ENCODE results near the gene CYFIP2. TPM values are rescaled to one million over a fixed set of nuclear protein-coding genes. Genes with fewer than 3 reads are reported as not detected.

Gene CYFIP2
- total and polyA plus RNA-seq, 2 of the 8 experiments (the other 6 are each of a cell fraction or from before 2014, with no cell fraction given): 45.1 to 80.6 TPM

DNA sequence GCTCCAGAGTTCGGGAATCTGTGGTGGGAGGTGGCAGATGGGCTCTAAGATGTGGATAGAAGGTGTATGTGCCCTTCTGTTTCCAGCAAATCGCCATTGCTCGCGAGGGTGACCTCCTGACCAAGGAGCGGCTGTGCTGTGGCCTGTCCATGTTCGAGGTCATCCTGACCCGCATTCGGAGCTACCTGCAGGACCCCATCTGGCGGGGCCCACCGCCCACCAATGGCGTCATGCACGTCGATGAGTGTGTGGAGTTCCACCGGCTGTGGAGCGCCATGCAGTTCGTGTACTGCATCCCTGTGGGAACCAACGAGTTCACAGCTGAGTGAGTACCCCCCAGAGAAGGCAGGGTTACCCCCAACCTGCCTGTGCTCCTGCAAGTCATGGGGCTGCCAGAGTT lies 123.2 kb downstream of the CYFIP2 start:
- WGBS, 2 experiments (ENCODE audit: extremely low coverage in 1 of 2, insufficient coverage in 1 of 2, insufficient read length in 1 of 2, insufficient replicate concordance in 2 of 2, low coverage in 1 of 2, low lambda C conversion rate in 2 of 2, missing lambda C conversion rate in 1 of 2): 97% methylated on average over 16 of the region's 17 CpGs; no CpG with 5 or more reads in 1 of the 2 experiments
- peaks cover 0 to 10% (median 3%) of the 10 kb centered on the region in 4 experiments; a peak in 1 of 8 replicates for H3K36me3 ChIP-seq (ENCODE audit: control insufficient read depth in 2 of 4, insufficient read depth in 4 of 4, low read length in 3 of 4)
- POLR2A ChIA-PET (ENCODE audit: partially characterized antibody): no interaction called here

More for the DNA sequence above, 123.2 kb downstream of the CYFIP2 start:
- TF ChIP-seq CHD1 (IDR thresholded peaks at IDR 0.05; ENCODE audit: low read depth, low read length): no peak
- TF ChIP-seq TAF1 (IDR thresholded peaks at IDR 0.05; ENCODE audit: low read depth, low read length): no peak
- no peak for TF ChIP-seq ASH2L (IDR thresholded peaks at IDR 0.05; ENCODE audit: low read length)
- TF ChIP-seq SRF (IDR thresholded peaks at IDR 0.05; ENCODE audit: low read depth, low read length): no peak
- no peak for TF ChIP-seq SIRT6 (IDR thresholded peaks at IDR 0.05; ENCODE audit: low read length)
- no peak for TF ChIP-seq NANOG (IDR thresholded peaks at IDR 0.05; ENCODE audit: insufficient read depth, low read depth, low read length, poor library complexity, severe bottlenecking)
- no peak for TF ChIP-seq BACH1 (IDR thresholded peaks at IDR 0.05; ENCODE audit: low read length)
- no peak for TF ChIP-seq BCL11A (IDR thresholded peaks at IDR 0.05; ENCODE audit: low read depth in 2 of 2, low read length in 2 of 2)
- no peak for TF ChIP-seq ZNF274 (IDR thresholded peaks at IDR 0.05; ENCODE audit: borderline replicate concordance, extremely low read depth, low read length)
- TF ChIP-seq YY1 (IDR thresholded peaks at IDR 0.05; ENCODE audit: low read depth, low read length): no peak
- TF ChIP-seq KDM4A (IDR thresholded peaks at IDR 0.05; ENCODE audit: low read depth, low read length, severe bottlenecking): no peak
- no peak for TF ChIP-seq SP1 (IDR thresholded peaks at IDR 0.05; ENCODE audit: low read depth, low read length)
- TF ChIP-seq, protein P1, sequence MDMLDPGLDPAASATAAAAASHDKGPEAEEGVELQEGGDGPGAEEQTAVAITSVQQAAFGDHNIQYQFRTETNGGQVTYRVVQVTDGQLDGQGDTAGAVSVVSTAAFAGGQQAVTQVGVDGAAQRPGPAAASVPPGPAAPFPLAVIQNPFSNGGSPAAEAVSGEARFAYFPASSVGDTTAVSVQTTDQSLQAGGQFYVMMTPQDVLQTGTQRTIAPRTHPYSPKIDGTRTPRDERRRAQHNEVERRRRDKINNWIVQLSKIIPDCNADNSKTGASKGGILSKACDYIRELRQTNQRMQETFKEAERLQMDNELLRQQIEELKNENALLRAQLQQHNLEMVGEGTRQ (IDR thresholded peaks at IDR 0.05; ENCODE audit: low read length): no peak
- TF ChIP-seq CBX8 (IDR thresholded peaks at IDR 0.05; ENCODE audit: borderline replicate concordance, low read depth, low read length): no peak
- DNase-seq (ENCODE audit: low read depth in 1 of 2, low spot score in 2 of 2): no peak
- Histone ChIP-seq H3K9me3 (ENCODE audit: insufficient read depth in 2 of 2, low read depth in 1 of 2, low read length in 1 of 2) (no peaks in the 10 kb centered on the region), H2BK15ac (ENCODE audit: low read length) (no peak overlapping the region), H4K91ac (replicated peaks; ENCODE audit: insufficient read length, low read length) (no peak overlapping the region), H2BK120ac (replicated peaks; ENCODE audit: low read depth, low read length) (no peak overlapping the region), H3K27ac (ENCODE audit: low read depth, low read length) (no peak overlapping the region), H3K56ac (replicated peaks; ENCODE audit: insufficient read length, low read depth, low read length) (no peak overlapping the region), H3K79me1 (ENCODE audit: low read depth, low read length) (no peaks in the 10 kb centered on the region), H3K14ac (ENCODE audit: insufficient read length) (no peak overlapping the region), H3K23me2 (ENCODE audit: low read depth, low read length) (0 out of 2 replicates have a peak, but pooled peaks cover 1% of the 10 kb centered on the region), H2AK5ac (ENCODE audit: low read depth, low read length) (no peak overlapping the region), H2BK5ac (ENCODE audit: low read depth, low read length) (no peak overlapping the region; the same call in 1 of the 2 replicates), H2BK12ac (ENCODE audit: low read depth, low read length) (no peak overlapping the region), H3K23ac (ENCODE audit: insufficient read length) (no peak overlapping the region), H3K4ac (replicated peaks; ENCODE audit: insufficient read length, low read depth, low read length) (no peak overlapping the region), H3K4me1 (replicated peaks in 1 of 4; ENCODE audit: control insufficient read depth in 3 of 4, insufficient read depth in 4 of 4, low read length in 3 of 4) (peaks cover 0 to 8% (median 0%) of the 10 kb centered on the region in 4 experiments; a peak in 3 of 7 replicates), H2AFZ (ENCODE audit: low read length) (no peak overlapping the region), H2BK20ac (ENCODE audit: low read length) (no peak overlapping the region), H4K20me1 (replicated peaks in 1 of 2; ENCODE audit: control insufficient read depth in 1 of 2, insufficient read depth in 2 of 2, low read length in 2 of 2) (no peaks in the 10 kb centered on the region), H4K5ac (ENCODE audit: insufficient read length, low read depth, low read length) (no peak overlapping the region), H3K79me2 (ENCODE audit: control insufficient read depth in 1 of 2, insufficient read depth in 2 of 2, low read length in 2 of 2) (no peaks in the 10 kb centered on the region), H3K4me2 (ENCODE audit: insufficient read depth in 1 of 2, low read depth in 2 of 2, low read length in 2 of 2) (no peak overlapping the region), H3K4me3 (ENCODE audit: extremely low read depth in 1 of 4, insufficient read depth in 2 of 4, low read depth in 3 of 4, low read length in 4 of 4) (no peak overlapping the region), H3K18ac (ENCODE audit: extremely low read depth, low read length) (no peak overlapping the region), H4K8ac (ENCODE audit: extremely low read depth, insufficient read depth, low read length) (no peak overlapping the region), H3K9ac (replicated peaks in 1 of 4; ENCODE audit: extremely low read depth in 1 of 4, low read depth in 3 of 4, low read length in 3 of 4) (no peak overlapping the region), H3K27me3 (replicated peaks in 1 of 4; ENCODE audit: control insufficient read depth in 3 of 4, extremely low read depth in 1 of 4, insufficient read depth in 3 of 4, low read length in 3 of 4) (no peaks in the 10 kb centered on the region)
- CTCF ChIA-PET (ENCODE audit: partially characterized antibody): interaction anchor here (0.8 to 2.5 kb wide), 8 partner anchors 10 to 84 kb away, joined by 3 to 8 read pairs (median 4); no protein-coding TSS in a partner anchor
- FAIRE-seq: no peak

Measured in H1 (cell line).